DMS53 (cell line): ENCODE results near the gene ZNF609.
"Not testable (repeated sequence)": the region's sequence is repeated elsewhere in the genome, so short reads cannot be mapped to it uniquely, and the experiment has no call there.

Experiments used
- DNase-seq: peaks from one replicate; lab custom pipeline; 2025; lab: John Stamatoyannopoulos, UW

Gene ZNF609

GRCh38 chr15:64455961-64456371, 4.4 kb upstream of the ZNF609 start:
- DNase-seq = no peak

GRCh38 chr15:64456634-64457108, 3.7 kb upstream of the ZNF609 start:
- no peak for DNase-seq

GRCh38 chr15:64459066-64459781, 1.2 kb upstream of the ZNF609 start:
- peak; percentile 20 for DNase-seq

- peak; percentile 57 for DNase-seq
Observed at GRCh38 chr15:64460724-64461720, 644 bp downstream of the ZNF609 start.

GRCh38 chr15:64461721-64462162, 1.4 kb downstream of the ZNF609 start:
- DNase-seq = peak; percentile 37

GRCh38 chr15:64462492-64462891, 2.1 kb downstream of the ZNF609 start:
- DNase-seq = no peak

- DNase-seq = peak; percentile 92
Observed at GRCh38 chr15:64464276-64465005, 4.1 kb downstream of the ZNF609 start.

- peak; percentile 13 for DNase-seq
Observed at GRCh38 chr15:64466408-64467141, 6.2 kb downstream of the ZNF609 start.

GRCh38 chr15:64472161-64472560, 11.8 kb downstream of the ZNF609 start:
- no peak for DNase-seq

GRCh38 chr15:64474846-64475245, 14.5 kb downstream of the ZNF609 start:
- no peak for DNase-seq

- no peak for DNase-seq
Observed at GRCh38 chr15:64476550-64476949, 16.2 kb downstream of the ZNF609 start.

GRCh38 chr15:64478863-64479262, 18.5 kb downstream of the ZNF609 start:
- DNase-seq = no peak

GRCh38 chr15:64480891-64481290, 20.5 kb downstream of the ZNF609 start:
- no peak for DNase-seq

- DNase-seq = no peak
Observed at GRCh38 chr15:64483749-64484148, 23.4 kb downstream of the ZNF609 start.

- no peak for DNase-seq
Observed at GRCh38 chr15:64485796-64486195, 25.4 kb downstream of the ZNF609 start.

- no peak for DNase-seq
Observed at GRCh38 chr15:64490598-64491259, 30.4 kb downstream of the ZNF609 start.

- DNase-seq = no peak
Observed at GRCh38 chr15:64493641-64494040, 33.3 kb downstream of the ZNF609 start.

- DNase-seq = not testable (repeated sequence)
Observed at GRCh38 chr15:64495968-64496367, 35.6 kb downstream of the ZNF609 start.

GRCh38 chr15:64500695-64501395, 40.5 kb downstream of the ZNF609 start:
- no peak for DNase-seq

- DNase-seq = peak; percentile 34
Observed at GRCh38 chr15:64501396-64501715, 41.0 kb downstream of the ZNF609 start.
